ENCODE data around the gene GALNT7.

GALNT7 gene

DNA sequence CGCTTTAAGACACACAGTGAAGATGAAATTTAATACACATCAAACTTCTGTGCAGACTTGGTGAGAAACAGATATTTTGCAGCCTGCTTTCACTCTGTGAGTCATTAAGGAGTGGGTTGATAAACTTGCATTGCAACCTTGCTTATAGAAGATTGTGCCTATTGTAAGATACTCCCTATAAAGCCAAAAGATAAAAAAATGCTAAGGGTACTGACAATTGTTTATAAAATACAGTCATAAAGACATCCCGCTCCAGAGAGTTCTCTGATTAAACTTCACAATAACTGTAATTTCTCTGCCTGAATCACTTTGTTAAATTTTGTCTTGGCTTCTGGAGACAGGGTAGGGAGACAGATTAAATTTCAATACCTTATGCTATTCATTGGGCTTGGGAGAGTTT, 49.1 kb downstream of the GALNT7 start:
- peak; percentile 83 for TF ChIP-seq PRDM6 (tag by site-specific recombination; IDR thresholded peaks at IDR 0.05)
- TF ChIP-seq ZBTB48 (tag by site-specific recombination; IDR thresholded peaks at IDR 0.05) = peak; percentile 44; the same call in 1 of the 2 replicates
- no peak for TF ChIP-seq OSR2 (tag by site-specific recombination; IDR thresholded peaks at IDR 0.05)
- TF ChIP-seq WT1 (tag by site-specific recombination; IDR thresholded peaks at IDR 0.05) = peak; percentile 45; the same call in 1 of the 2 replicates
- 0 out of 2 replicates have a peak, but pooled peaks have one; percentile 19 for TF ChIP-seq SP7 (tag by site-specific recombination; IDR thresholded peaks at IDR 0.05)
- no peak for TF ChIP-seq ZNF184 (tag by site-specific recombination; IDR thresholded peaks at IDR 0.05)
- 0 out of 2 replicates have a peak, but pooled peaks have one; percentile 26 for TF ChIP-seq PRDM4 (tag by site-specific recombination; IDR thresholded peaks at IDR 0.05)
- no peak overlapping the region for H3K4me3 ChIP-seq (ENCODE audit: low read depth, low read length)
- CTCF ChIA-PET = no interaction called here

GRCh38 chr4:173218411-173219125, 50.0 kb downstream of the GALNT7 start:
- CTCF ChIA-PET = no interaction called here
- Histone ChIP-seq H3K27ac (ENCODE audit: extremely low read depth, low read depth, low read length) (no peak overlapping the region), H3K36me3 (ENCODE audit: control insufficient read depth in 2 of 2, insufficient read depth in 1 of 2, low read length in 2 of 2) (no peaks in the 10 kb centered on the region), H3K4me1 (ENCODE audit: control insufficient read depth, insufficient read depth, low read length) (peaks cover 12% of the 10 kb centered on the region), H3K9me3 (ENCODE audit: control insufficient read depth, insufficient read depth, low read depth, low read length) (no peaks in the 10 kb centered on the region), H3K4me3 (ENCODE audit: low read depth, low read length) (no peak overlapping the region)
- POLR2A ChIA-PET = no interaction called here
- TF ChIP-seq ZNF488 (tag by site-specific recombination; IDR thresholded peaks at IDR 0.05) (no peak), ZNF148 (tag by site-specific recombination; IDR thresholded peaks at IDR 0.05; ENCODE audit: borderline replicate concordance) (no peak), ZNF211 (tag by site-specific recombination; IDR thresholded peaks at IDR 0.05; ENCODE audit: low read depth) (no peak), GLI2 (tag by site-specific recombination; IDR thresholded peaks at IDR 0.05; ENCODE audit: borderline replicate concordance, low read depth) (no peak), ZNF416 (tag by site-specific recombination; IDR thresholded peaks at IDR 0.05) (no peak), ZNF629 (tag by site-specific recombination; IDR thresholded peaks at IDR 0.05) (0 out of 2 replicates have a peak, but pooled peaks have one; percentile 14), ZNF555 (tag by site-specific recombination; conservative IDR thresholded peaks at IDR 0.05) (no peak), MYNN (tag by site-specific recombination; IDR thresholded peaks at IDR 0.05; ENCODE audit: borderline replicate concordance) (no peak), WT1 (tag by site-specific recombination; IDR thresholded peaks at IDR 0.05) (no peak), ZNF449 (tag by site-specific recombination; IDR thresholded peaks at IDR 0.05) (no peak), ZBTB17 (tag by site-specific recombination; IDR thresholded peaks at IDR 0.05) (no peak), ZNF112 (tag by site-specific recombination; IDR thresholded peaks at IDR 0.05) (no peak), ZNF792 (tag by site-specific recombination; IDR thresholded peaks at IDR 0.05) (no peak), GLIS2 (tag by site-specific recombination; IDR thresholded peaks at IDR 0.05) (no peak), ZNF626 (tag by site-specific recombination; IDR thresholded peaks at IDR 0.05) (no peak), HOXA7 (CRISPR knock-in tag; IDR thresholded peaks at IDR 0.05; ENCODE audit: borderline replicate concordance) (no peak)
- TF ChIP-seq, protein P1, sequence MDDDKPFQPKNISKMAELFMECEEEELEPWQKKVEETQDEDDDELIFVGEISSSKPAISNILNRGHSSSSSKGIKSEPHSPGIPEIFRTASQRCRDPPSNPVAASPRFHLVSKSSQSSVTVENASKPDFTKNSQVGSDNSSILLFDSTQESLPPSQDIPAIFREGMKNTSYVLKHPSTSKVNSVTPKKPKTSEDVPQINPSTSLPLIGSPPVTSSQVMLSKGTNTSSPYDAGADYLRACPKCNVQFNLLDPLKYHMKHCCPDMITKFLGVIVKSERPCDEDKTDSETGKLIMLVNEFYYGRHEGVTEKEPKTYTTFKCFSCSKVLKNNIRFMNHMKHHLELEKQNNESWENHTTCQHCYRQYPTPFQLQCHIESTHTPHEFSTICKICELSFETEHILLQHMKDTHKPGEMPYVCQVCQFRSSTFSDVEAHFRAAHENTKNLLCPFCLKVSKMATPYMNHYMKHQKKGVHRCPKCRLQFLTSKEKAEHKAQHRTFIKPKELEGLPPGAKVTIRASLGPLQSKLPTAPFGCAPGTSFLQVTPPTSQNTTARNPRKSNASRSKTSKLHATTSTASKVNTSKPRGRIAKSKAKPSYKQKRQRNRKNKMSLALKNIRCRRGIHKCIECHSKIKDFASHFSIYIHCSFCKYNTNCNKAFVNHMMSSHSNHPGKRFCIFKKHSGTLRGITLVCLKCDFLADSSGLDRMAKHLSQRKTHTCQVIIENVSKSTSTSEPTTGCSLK (tag by site-specific recombination; IDR thresholded peaks at IDR 0.05) = no peak

More for the DNA sequence above, 49.1 kb downstream of the GALNT7 start:
- no peak overlapping the region for H3K27ac ChIP-seq (ENCODE audit: extremely low read depth, low read depth, low read length)
- peaks cover 18% of the 10 kb centered on the region for H3K4me1 ChIP-seq (ENCODE audit: control insufficient read depth, insufficient read depth, low read length)
- no peaks in the 10 kb centered on the region for H3K9me3 ChIP-seq (ENCODE audit: control insufficient read depth, insufficient read depth, low read depth, low read length)
- no peaks in the 10 kb centered on the region for H3K36me3 ChIP-seq (ENCODE audit: control insufficient read depth in 2 of 2, insufficient read depth in 1 of 2, low read length in 2 of 2)
- POLR2A ChIA-PET = no interaction called here
